Right cardiac atrium (tissue), 5 donors: Measurements from ENCODE around the gene PLEKHG5. TPM values are rescaled to one million over a fixed set of nuclear protein-coding genes. Genes with fewer than 3 reads are reported as not detected.
A peak's percentile ranks its signal among the peaks of the same experiment; 100 is the strongest.

Source experiments
- ATAC-seq, 2 donors: fragments of 200-7000 bp; cut with Tn5 transposase; one replicate each; pipeline versions ENCODE4 v1.8.0 to v1.9.1; 2020; ENCODE audit warnings: moderate library complexity in 2 of 2, mild to moderate bottlenecking in 1 of 2
- DNase-seq, 3 donors: peaks; one replicate each; pipeline ENCODE4 v3.0.0-alpha.2; 2020
- H3K27ac ChIP-seq: one replicate; pipeline ENCODE4 v1.5.1; 2013; ENCODE audit warnings: mild to moderate bottlenecking, low read length, control low read depth, moderate library complexity
- H3K27me3 ChIP-seq: one replicate; pipeline ENCODE4 v1.6.1; 2013; ENCODE audit not compliant: control insufficient read depth, insufficient read depth
- H3K4me1 ChIP-seq: one replicate; pipeline ENCODE4 v1.6.1; 2013; ENCODE audit warnings: low read length; ENCODE audit not compliant: control insufficient read depth, insufficient read depth
- H3K4me3 ChIP-seq: one replicate; pipeline ENCODE4 v1.5.1; 2013; ENCODE audit warnings: low read length, control low read depth
- H3K9me3 ChIP-seq: one replicate; pipeline ENCODE4 v1.6.1; 2013; ENCODE audit warnings: low read length; ENCODE audit not compliant: control insufficient read depth
- WGBS: extraction: QIAGEN DNeasy Blood & Tissue Kit; methylation state at CpG from one replicate; pipeline ENCODE4 v1.1.7; 2013; 5-methylcytosine and 5-hydroxymethylcytosine counted together
- intact Hi-C, 4 donors: fragments of 100-400 bp; cut with DNase I; formaldehyde crosslinking; loops; one replicate each; pipeline versions ENCODE4 v1.11.0 to v1.14.0; 2022 to 2023
- polyA plus RNA-seq: library from polyadenylated mRNA; stranded (reverse); fragments of 200-250 nt; gene quantifications from one replicate; pipeline ENCODE4 v1.2.3, GENCODE V29; 2013
- total RNA-seq, 4 donors: library from RNA; stranded (reverse); fragmentation: NEBNext Ultra II Directional; extraction: Animal tissue kit (Norgen Biotek cat#: 25700); gene quantifications; one replicate each; pipeline ENCODE4 v1.2.1, GENCODE V29; 2021
- donor health status: healthy with polysubstance abuse.
- donor health status: DM: no; HTN: yes; CAD: no.
- donor health status: DM: no; HTN: no; CAD: no.
- donor health status: DM: no; HTN: yes; CAD: no; lungs with severe emphysema.
- donor health status: DM: yes; HTN: yes; CAD: no.

The PLEKHG5 gene
- total and polyA plus RNA-seq, 5 donors = 7.0 to 9.9 (median 8.7) TPM

DNA sequence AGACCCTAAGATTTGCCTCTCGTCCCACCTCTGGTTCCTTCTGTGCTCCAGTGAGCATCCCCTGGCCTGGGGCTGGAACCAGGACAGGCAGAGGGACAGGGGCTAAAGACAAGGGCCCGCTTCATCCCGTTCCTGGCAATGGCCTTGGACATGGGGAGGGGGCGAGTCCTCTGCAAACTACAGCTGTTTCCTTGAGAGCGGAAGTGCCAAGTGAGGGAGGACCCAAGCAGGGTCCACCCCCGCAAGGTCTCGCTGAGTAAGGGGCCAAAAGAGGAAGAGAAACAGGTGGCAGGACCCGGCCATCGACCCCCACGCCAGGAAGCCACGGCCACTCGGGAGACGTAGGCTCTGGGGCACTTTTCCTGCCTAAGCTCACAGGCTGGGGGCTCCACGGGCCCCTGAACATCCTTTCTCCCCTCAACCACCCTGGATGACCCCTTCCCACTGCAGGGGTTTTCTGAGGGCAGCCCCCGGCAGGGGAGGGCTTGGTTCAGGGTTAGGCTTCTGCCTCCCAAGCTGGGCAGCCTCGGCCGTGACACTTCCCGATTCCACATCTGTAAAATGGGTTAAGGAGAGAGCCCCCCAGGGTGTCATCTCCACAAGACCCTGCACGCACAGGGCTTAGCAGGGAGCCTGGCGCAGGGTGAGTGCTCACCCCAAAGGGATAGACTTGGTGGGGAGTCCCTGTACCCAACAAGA lies 17.9 kb upstream of the PLEKHG5 start:
- WGBS = 57% methylated on average over 20 of the region's 20 CpGs
- no peaks in the 10 kb centered on the region for H3K27me3 ChIP-seq
- no peak for ATAC-seq
- peak in 2 of 3 donors; percentile 33 to 44 for DNase-seq
- no peak overlapping the region for H3K4me3 ChIP-seq
- intact Hi-C loops = no loop called here
- no peak overlapping the region for H3K27ac ChIP-seq
- H3K4me1 ChIP-seq = no peaks in the 10 kb centered on the region
- no peaks in the 10 kb centered on the region for H3K9me3 ChIP-seq

GRCh38 chr1:6508816-6509189 lies 17.3 kb upstream of the PLEKHG5 start:
- Histone ChIP-seq H3K27me3 (no peaks in the 10 kb centered on the region), H3K9me3 (no peaks in the 10 kb centered on the region), H3K4me1 (no peaks in the 10 kb centered on the region), H3K4me3 (no peak overlapping the region), H3K27ac (no peak overlapping the region)
- intact Hi-C loops = no loop called here
- ATAC-seq (no peak), DNase-seq (peak in 2 of 3 donors; percentile 16 to 33)
- WGBS = 83% methylated on average over 11 of the region's 11 CpGs

DNA sequence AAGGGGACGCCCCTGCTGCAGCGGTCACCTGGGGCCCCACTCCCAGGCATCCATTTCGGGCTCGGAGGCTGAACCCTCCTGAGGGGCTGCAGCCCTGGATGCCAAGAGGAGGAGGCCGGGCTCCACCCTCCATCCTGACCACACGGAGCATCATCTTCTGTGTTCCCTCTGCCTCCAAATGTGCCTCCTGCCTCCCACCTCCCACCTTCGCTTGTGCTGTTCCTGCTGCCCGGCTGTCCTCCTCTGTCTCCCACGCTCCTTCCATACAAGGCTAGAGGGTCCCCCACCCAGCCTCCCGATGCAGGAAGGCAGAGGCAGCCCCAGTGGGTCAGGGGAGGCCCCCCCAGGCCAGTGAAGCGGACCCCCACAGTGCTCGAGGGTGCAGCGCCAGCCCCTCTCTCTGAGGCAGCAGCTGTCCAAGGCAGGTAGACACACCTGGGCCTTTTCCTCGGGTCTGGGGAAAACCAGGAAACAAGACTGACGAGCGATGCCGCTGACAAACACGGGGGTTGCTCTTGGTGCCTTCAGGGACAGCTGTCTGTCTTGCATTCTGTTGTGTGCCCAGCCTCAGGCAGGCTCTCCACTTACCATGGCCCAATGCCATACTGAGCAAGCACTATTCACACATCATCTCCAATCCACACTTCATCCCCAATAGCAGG lies 16.8 kb upstream of the PLEKHG5 start:
- WGBS = 84% methylated on average over 18 of the region's 18 CpGs
- H3K4me1 ChIP-seq = no peaks in the 10 kb centered on the region
- no peaks in the 10 kb centered on the region for H3K9me3 ChIP-seq
- no peaks in the 10 kb centered on the region for H3K27me3 ChIP-seq
- DNase-seq (peak in 2 of 3 donors; percentile 33 to 45), ATAC-seq (no peak)
- intact Hi-C loops = no loop called here
- no peak overlapping the region for H3K27ac ChIP-seq
- no peak overlapping the region for H3K4me3 ChIP-seq

GRCh38 chr1:6507461-6507911 lies 16.0 kb upstream of the PLEKHG5 start:
- intact Hi-C loops = no loop called here
- Histone ChIP-seq H3K27me3 (no peaks in the 10 kb centered on the region), H3K9me3 (no peaks in the 10 kb centered on the region), H3K4me1 (no peaks in the 10 kb centered on the region), H3K27ac (no peak overlapping the region), H3K4me3 (no peak overlapping the region)
- 60% methylated on average over 12 of the region's 12 CpGs for WGBS
- ATAC-seq (no peak), DNase-seq (peak in 1 of 3 donors; percentile 64)

- H3K27me3 ChIP-seq = no peaks in the 10 kb centered on the region
- no peak overlapping the region for H3K27ac ChIP-seq
- H3K9me3 ChIP-seq = no peaks in the 10 kb centered on the region
- H3K4me3 ChIP-seq = no peak overlapping the region
- DNase-seq (peak in 1 of 3 donors; percentile 11), ATAC-seq (no peak)
- intact Hi-C loops = no loop called here
- H3K4me1 ChIP-seq = no peaks in the 10 kb centered on the region
- WGBS = 74% methylated on average over 7 of the region's 7 CpGs
These were observed 15.6 kb upstream of the PLEKHG5 start for GRCh38 chr1:6507037-6507428.

GRCh38 chr1:6506210-6507036 lies 15.0 kb upstream of the PLEKHG5 start:
- Histone ChIP-seq H3K9me3 (no peaks in the 10 kb centered on the region), H3K27ac (no peak overlapping the region), H3K4me3 (no peak overlapping the region), H3K4me1 (peaks cover 3% of the 10 kb centered on the region), H3K27me3 (no peaks in the 10 kb centered on the region)
- DNase-seq = peak in 2 of 3 donors; percentile 35 to 55
- WGBS = 79% methylated on average over 31 of the region's 31 CpGs
- no peak for ATAC-seq
- intact Hi-C loops = no loop called here

- no peaks in the 10 kb centered on the region for H3K27me3 ChIP-seq
- peaks cover 3% of the 10 kb centered on the region for H3K4me1 ChIP-seq
- no peaks in the 10 kb centered on the region for H3K9me3 ChIP-seq
- ATAC-seq (no peak), DNase-seq (peak in 1 of 3 donors; percentile 57)
- 82% methylated on average over 31 of the region's 31 CpGs for WGBS
- H3K27ac ChIP-seq = no peak overlapping the region
- H3K4me3 ChIP-seq = no peak overlapping the region
- intact Hi-C loops = no loop called here
These were observed 14.1 kb upstream of the PLEKHG5 start for GRCh38 chr1:6505367-6506209.

DNA sequence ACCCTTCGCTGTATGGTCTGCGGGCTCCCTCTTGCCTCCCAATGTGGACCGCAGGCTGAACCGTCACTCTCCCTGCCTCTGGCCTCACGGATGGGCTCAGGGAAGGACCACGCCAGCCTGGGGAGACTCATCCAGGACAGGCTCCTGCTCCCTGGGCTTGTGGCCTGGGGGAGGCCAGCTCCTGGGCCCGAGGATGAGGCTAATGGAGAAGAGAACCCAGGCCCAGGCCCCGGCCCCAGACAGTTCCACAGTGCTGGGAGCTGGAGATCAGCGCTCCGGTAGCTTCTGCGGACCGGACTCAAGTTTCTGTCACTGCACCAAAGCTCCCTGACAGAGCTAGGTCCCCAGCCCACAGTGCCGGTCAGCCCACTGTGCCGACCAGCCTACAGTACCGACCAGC lies 13.4 kb upstream of the PLEKHG5 start:
- H3K4me3 ChIP-seq = no peak overlapping the region

DNA sequence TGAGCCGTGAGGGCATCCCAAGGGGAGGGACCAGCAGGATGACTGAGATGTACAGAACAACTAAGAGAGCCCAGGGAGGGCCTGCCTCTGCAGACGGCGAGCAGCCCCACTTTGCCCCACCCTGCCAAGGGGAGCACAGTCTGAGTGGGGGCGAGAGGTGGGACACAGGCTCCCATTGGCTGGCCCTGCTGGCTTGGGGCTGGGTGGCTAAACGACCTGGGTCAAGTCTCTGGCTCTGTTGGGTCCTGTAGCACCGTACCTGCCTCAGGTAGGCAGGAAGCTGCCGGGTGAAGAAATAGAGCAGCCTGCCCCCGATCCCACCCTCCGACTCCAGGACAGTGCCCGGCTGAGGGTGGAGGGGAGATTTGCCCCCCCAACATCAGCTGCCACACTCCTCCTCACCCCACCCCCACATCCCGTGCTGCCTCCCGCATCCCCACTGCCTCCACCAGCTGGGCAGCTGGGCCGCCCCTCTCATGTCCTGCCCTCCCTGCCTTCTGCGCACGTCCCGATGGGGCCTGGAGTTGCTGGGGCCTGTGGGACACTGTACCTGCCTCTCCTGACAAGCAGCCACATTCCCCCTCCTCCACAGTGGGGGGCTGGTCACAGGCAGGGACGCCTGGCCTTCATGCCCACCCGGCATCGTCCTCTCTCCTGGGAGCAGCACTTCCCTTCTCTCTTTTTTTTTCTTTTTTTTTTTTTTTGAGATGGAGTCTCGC lies 12.6 kb upstream of the PLEKHG5 start:
- no peak for ATAC-seq

More for the DNA sequence above, 13.4 kb upstream of the PLEKHG5 start:
- WGBS = 95% methylated on average over 15 of the region's 15 CpGs
- peaks cover 3% of the 10 kb centered on the region for H3K4me1 ChIP-seq
- no peak overlapping the region for H3K27ac ChIP-seq
- no peaks in the 10 kb centered on the region for H3K27me3 ChIP-seq
- ATAC-seq (no peak), DNase-seq (peak in 1 of 3 donors; percentile 27)
- H3K9me3 ChIP-seq = no peaks in the 10 kb centered on the region
- intact Hi-C loops = no loop called here

More for the DNA sequence above, 12.6 kb upstream of the PLEKHG5 start:
- peak in 1 of 3 donors; percentile 43 for DNase-seq
- WGBS = 80% methylated on average over 20 of the region's 20 CpGs
- H3K27me3 ChIP-seq = no peaks in the 10 kb centered on the region
- intact Hi-C loops = no loop called here
- H3K4me3 ChIP-seq = no peak overlapping the region
- no peak overlapping the region for H3K27ac ChIP-seq
- no peaks in the 10 kb centered on the region for H3K9me3 ChIP-seq
- H3K4me1 ChIP-seq = peaks cover 3% of the 10 kb centered on the region
